GM12878 (cell line): ENCODE measurements around the gene TRIM38.

Experiments
- CTCF ChIP-seq, 3 experiments: IDR thresholded peaks in 2 of 3; conservative IDR thresholded peaks in 1 of 3; 2 replicates each; pipeline ENCODE4 v1.5.1; 2011; ENCODE audit warnings: low read depth in 3 of 3, low read length in 3 of 3, mild to moderate bottlenecking in 3 of 3, control low read depth in 2 of 3, moderate library complexity in 2 of 3, inconsistent platforms in 1 of 3, mixed read lengths in 1 of 3; ENCODE audit not compliant: control insufficient read depth in 2 of 3, insufficient read depth in 1 of 3; ENCODE audit errors: extremely low read depth in 1 of 3
- IRF3 ChIP-seq: fragments of 450-650 bp; IDR thresholded peaks from 2 replicates; pipeline ENCODE4 v1.6.1; 2014; ENCODE audit warnings: mild to moderate bottlenecking
- POLR2A ChIP-seq: IDR thresholded peaks from 2 replicates; pipeline ENCODE4 v1.6.1; 2011; ENCODE audit warnings: low read depth, mild to moderate bottlenecking, low read length
- POLR2AphosphoS5 ChIP-seq: IDR thresholded peaks from 2 replicates; pipeline ENCODE4 v1.6.1; 2011; ENCODE audit warnings: mild to moderate bottlenecking, low read length, inconsistent platforms
- POU2F2 ChIP-seq: IDR thresholded peaks from 3 replicates; pipeline ENCODE4 v1.6.1; 2011; ENCODE audit warnings: low read depth, mild to moderate bottlenecking, low read length, borderline replicate concordance
- SPI1 ChIP-seq: IDR thresholded peaks from 2 replicates; pipeline ENCODE4 v1.6.1; 2011; ENCODE audit warnings: low read depth, mild to moderate bottlenecking, low read length, moderate library complexity, borderline replicate concordance; ENCODE audit not compliant: insufficient read depth
- SUZ12 ChIP-seq: fragments of 200-600 bp; sonication (generic); IDR thresholded peaks from one replicate; pipeline ENCODE4 v1.6.1; 2018; ENCODE audit warnings: antibody characterized with exemption, mild to moderate bottlenecking; ENCODE audit not compliant: unreplicated experiment

GRCh38 chr6:25927756-25928216 lies 34.8 kb upstream of the TRIM38 start:
- TF ChIP-seq POLR2A (no peak), POLR2AphosphoS5 (no peak), IRF3 (no peak), CTCF (IDR thresholded peaks at IDR 0.05 in 2 of 3, conservative IDR thresholded peaks at IDR 0.05 in 1 of 3; ENCODE audit: control insufficient read depth in 2 of 3, extremely low read depth in 1 of 3, insufficient read depth in 1 of 3, low read depth in 3 of 3, low read length in 3 of 3) (no peak), SUZ12 (no peak), POU2F2 (no peak), SPI1 (no peak)
